Testis (tissue), 2 donors: ENCODE measurements around the gene TNS3.

ENCODE experiments used
- CTCF ChIP-seq, 3 experiments: fragments of 450-650 bp in 2 of 3; fragments of 200-600 bp in 1 of 3; sonication (generic) in 1 of 3; IDR thresholded peaks; one replicate each; pipeline ENCODE4 v1.5.1; 2016 to 2019; ENCODE audit warnings: antibody characterized with exemption in 3 of 3, mild to moderate bottlenecking in 2 of 3, moderate library complexity in 1 of 3
- POLR2A ChIP-seq: fragments of 450-650 bp; IDR thresholded peaks from one replicate; pipeline ENCODE4 v1.6.1; 2017; ENCODE audit warnings: antibody characterized with exemption, mild to moderate bottlenecking, moderate library complexity

GRCh38 chr7:47546171-47546570 lies 35.7 kb downstream of the TNS3 start:
- no peak for TF ChIP-seq POLR2A
- TF ChIP-seq CTCF (IDR thresholded peaks at IDR 0.05) = no peak
